ENCODE results near the gene MPZL2. TPM values are rescaled to one million over a fixed set of nuclear protein-coding genes. Genes with fewer than 3 reads are reported as not detected.

Gene MPZL2
- total RNA-seq, 1 donor from 2014 or later = 53.0 TPM

- Histone ChIP-seq H3K36me3 (no peaks in the 10 kb centered on the region), H3K27ac (no peak overlapping the region), H3K27me3 (no peaks in the 10 kb centered on the region), H3K4me3 (no peak overlapping the region), H3K4me1 (no peaks in the 10 kb centered on the region), H3K9me3 (no peaks in the 10 kb centered on the region)
- no peak for TF ChIP-seq CTCF (IDR thresholded peaks at IDR 0.05)
- intact Hi-C loops (cut with DNase I) = no loop called here
- DNase-seq (ENCODE audit: low spot score in 2 of 2) = no peak
Observed at GRCh38 chr11:118221419-118221818, 42.7 kb downstream of the MPZL2 start.

GRCh38 chr11:118219732-118220131 is 44.4 kb downstream of the MPZL2 start:
- intact Hi-C loops (cut with DNase I) = no loop called here
- TF ChIP-seq CTCF (IDR thresholded peaks at IDR 0.05) = no peak
- Histone ChIP-seq H3K4me3 (no peak overlapping the region), H3K27me3 (no peaks in the 10 kb centered on the region), H3K9me3 (no peaks in the 10 kb centered on the region), H3K27ac (no peak overlapping the region), H3K36me3 (no peaks in the 10 kb centered on the region), H3K4me1 (no peaks in the 10 kb centered on the region)
- DNase-seq (ENCODE audit: low spot score in 2 of 2) = no peak

DNA sequence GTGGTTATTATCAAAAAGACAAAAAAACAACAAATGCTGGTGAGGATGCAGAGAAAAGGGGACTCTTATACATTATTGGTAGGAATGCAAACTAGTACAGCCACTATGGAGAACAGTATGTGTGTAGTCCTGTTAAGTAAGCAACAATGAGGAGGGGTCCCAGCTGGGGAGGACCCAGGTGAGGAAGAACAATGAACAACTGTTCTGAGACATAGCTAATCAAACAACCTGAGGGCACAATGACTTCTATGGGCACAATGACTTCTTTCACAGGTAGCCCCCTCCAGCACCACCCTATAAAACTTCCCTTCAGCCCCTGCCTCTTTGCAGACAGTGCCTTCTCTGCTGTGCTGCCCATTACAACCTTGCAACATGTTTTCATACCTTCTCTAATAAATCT is 44.9 kb downstream of the MPZL2 start:
- intact Hi-C loops (cut with DNase I) = no loop called here
- no peak overlapping the region for H3K4me3 ChIP-seq
- H3K4me1 ChIP-seq = no peaks in the 10 kb centered on the region
- TF ChIP-seq CTCF (IDR thresholded peaks at IDR 0.05) = no peak
- H3K27ac ChIP-seq = no peak overlapping the region
- no peak for DNase-seq (ENCODE audit: low spot score in 2 of 2)
- H3K27me3 ChIP-seq = no peaks in the 10 kb centered on the region
- no peaks in the 10 kb centered on the region for H3K36me3 ChIP-seq
- no peaks in the 10 kb centered on the region for H3K9me3 ChIP-seq

- no peak for TF ChIP-seq CTCF (IDR thresholded peaks at IDR 0.05)
- H3K27me3 ChIP-seq = no peaks in the 10 kb centered on the region
- no peak overlapping the region for H3K4me3 ChIP-seq
- no peaks in the 10 kb centered on the region for H3K36me3 ChIP-seq
- intact Hi-C loops (cut with DNase I) = no loop called here
- H3K4me1 ChIP-seq = no peaks in the 10 kb centered on the region
- no peak for DNase-seq (ENCODE audit: low spot score in 2 of 2)
- H3K9me3 ChIP-seq = no peaks in the 10 kb centered on the region
- no peak overlapping the region for H3K27ac ChIP-seq
Observed at GRCh38 chr11:118217575-118217974, 46.5 kb downstream of the MPZL2 start.

DNA sequence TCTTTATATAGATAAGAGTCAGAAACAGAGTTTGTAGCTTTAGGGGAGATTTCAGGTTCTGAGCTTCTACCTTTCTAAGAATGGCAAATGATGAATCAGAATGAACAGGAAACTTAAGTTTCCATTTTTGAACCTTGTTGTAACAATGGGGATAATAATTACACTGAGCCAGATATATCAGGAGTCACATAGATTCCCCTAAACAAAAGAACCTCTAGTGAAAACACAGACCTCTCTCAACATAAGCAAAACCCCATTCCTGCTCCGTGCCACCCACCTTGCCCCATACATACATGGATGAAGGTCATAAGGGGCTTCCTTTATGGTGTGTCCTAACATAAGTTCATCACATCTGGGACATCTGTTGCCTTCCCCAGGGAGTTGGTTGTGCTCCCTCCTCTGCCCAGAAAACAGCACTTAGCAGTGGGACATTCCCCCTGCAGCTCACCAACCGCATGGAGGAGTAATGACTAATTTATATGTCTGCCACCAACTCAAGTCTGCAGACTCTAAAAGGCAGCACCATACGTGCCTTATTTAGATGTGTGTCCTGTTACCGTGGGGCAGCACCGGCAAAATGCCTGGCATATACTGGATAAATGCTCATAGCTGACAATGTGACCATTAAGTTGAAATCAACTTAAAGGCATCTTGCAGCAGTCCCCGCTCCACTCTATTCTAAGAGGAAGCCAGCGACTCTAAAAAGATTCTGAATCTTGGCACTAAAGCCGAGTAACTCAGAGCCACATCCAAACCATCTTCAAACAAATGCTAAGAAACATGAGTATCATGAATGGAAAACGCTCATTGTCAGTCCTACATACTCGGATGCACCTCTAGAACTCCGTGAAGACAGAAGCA is 47.2 kb downstream of the MPZL2 start:
- no peaks in the 10 kb centered on the region for H3K9me3 ChIP-seq
- DNase-seq (ENCODE audit: low spot score in 2 of 2) = no peak
- H3K27ac ChIP-seq = no peak overlapping the region
- no peaks in the 10 kb centered on the region for H3K4me1 ChIP-seq
- H3K4me3 ChIP-seq = no peak overlapping the region
- H3K27me3 ChIP-seq = no peaks in the 10 kb centered on the region
- TF ChIP-seq CTCF (IDR thresholded peaks at IDR 0.05) = no peak
- H3K36me3 ChIP-seq = no peaks in the 10 kb centered on the region
- intact Hi-C loops (cut with DNase I) = no loop called here
